Activated naive CD8-positive, alpha-beta T cell (primary cell): ENCODE measurements around the gene CEND1.

Experiments used
- H3K27ac Mint-ChIP-seq: one replicate; pipeline ENCODE4 v1.8.0; 2021; ENCODE audit warnings: mixed read lengths
- H3K27me3 Mint-ChIP-seq: one replicate; pipeline ENCODE4 v1.8.0; 2021; ENCODE audit warnings: mixed read lengths
- H3K36me3 Mint-ChIP-seq: one replicate; pipeline ENCODE4 v1.8.0; 2021; ENCODE audit warnings: mixed read lengths
- H3K4me1 Mint-ChIP-seq: one replicate; pipeline ENCODE4 v1.8.0; 2021; ENCODE audit warnings: low read depth, mixed read lengths
- H3K4me3 Mint-ChIP-seq: one replicate; pipeline ENCODE4 v1.8.0; 2021; ENCODE audit warnings: mild to moderate bottlenecking, mixed read lengths
- H3K9me3 Mint-ChIP-seq: one replicate; pipeline ENCODE4 v1.8.0; 2021; ENCODE audit warnings: low read depth, mixed read lengths

The CEND1 gene

GRCh38 chr11:796565-797295 lies 6.8 kb upstream of the CEND1 start:
- peaks cover 5% of the 10 kb centered on the region for H3K4me1 Mint-ChIP-seq
- no peaks in the 10 kb centered on the region for H3K9me3 Mint-ChIP-seq
- H3K36me3 Mint-ChIP-seq, result no peaks in the 10 kb centered on the region
- peak overlapping the region; percentile 84 for H3K27ac Mint-ChIP-seq
- peak overlapping the region; percentile 91 for H3K4me3 Mint-ChIP-seq
- H3K27me3 Mint-ChIP-seq, result no peaks in the 10 kb centered on the region

GRCh38 chr11:795634-796564 lies 6.0 kb upstream of the CEND1 start:
- Mint-ChIP-seq H3K36me3 (no peaks in the 10 kb centered on the region), H3K4me3 (peak overlapping the region; percentile 91), H3K9me3 (no peaks in the 10 kb centered on the region), H3K27ac (peak overlapping the region; percentile 84), H3K27me3 (no peaks in the 10 kb centered on the region), H3K4me1 (peaks cover 5% of the 10 kb centered on the region)

DNA sequence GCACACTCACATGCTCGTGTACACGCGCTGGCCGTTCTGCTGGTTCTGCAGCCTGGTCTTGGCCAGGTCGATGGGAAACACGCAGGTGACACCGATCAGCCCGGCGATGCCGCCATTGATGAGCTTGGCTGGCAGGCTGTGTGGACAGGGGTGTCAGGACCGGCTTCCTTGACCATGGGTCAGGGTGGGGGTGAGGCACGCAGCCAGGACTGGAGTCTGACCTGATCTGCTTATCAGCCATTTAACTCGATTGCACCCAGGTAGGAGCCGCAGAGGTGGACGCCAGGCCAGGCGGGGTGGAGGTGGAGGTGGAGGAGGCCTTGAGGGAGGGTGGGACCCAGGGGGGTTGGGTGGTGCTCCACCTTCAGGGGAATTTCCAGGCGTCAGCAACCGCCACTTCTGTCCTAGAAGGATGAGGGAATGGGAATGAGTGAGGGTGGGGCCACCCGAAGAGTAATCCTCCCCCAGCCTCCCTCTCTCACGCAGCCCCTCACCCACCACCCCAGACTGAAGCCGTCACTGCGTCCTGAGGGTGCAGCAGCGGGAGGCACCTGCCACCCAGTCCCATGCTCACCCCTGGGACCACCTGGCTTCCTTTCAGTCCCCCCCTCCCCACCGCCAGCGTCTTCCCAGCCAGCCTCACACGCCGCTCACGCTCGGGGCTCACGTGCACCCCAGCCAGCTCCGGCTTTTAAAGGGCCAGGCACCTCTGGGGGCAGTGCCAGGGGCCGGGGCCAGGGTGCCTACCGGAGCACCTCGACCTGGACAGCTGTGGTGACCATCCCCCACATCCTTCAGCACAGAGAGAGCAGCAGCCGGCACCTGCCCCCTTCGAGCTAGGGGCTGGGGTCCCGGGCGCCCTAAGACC lies 5.1 kb upstream of the CEND1 start:
- Mint-ChIP-seq H3K27ac (no peak overlapping the region), H3K27me3 (no peaks in the 10 kb centered on the region), H3K36me3 (no peaks in the 10 kb centered on the region), H3K4me1 (peaks cover 5% of the 10 kb centered on the region), H3K4me3 (peak overlapping the region; percentile 91), H3K9me3 (no peaks in the 10 kb centered on the region)

DNA sequence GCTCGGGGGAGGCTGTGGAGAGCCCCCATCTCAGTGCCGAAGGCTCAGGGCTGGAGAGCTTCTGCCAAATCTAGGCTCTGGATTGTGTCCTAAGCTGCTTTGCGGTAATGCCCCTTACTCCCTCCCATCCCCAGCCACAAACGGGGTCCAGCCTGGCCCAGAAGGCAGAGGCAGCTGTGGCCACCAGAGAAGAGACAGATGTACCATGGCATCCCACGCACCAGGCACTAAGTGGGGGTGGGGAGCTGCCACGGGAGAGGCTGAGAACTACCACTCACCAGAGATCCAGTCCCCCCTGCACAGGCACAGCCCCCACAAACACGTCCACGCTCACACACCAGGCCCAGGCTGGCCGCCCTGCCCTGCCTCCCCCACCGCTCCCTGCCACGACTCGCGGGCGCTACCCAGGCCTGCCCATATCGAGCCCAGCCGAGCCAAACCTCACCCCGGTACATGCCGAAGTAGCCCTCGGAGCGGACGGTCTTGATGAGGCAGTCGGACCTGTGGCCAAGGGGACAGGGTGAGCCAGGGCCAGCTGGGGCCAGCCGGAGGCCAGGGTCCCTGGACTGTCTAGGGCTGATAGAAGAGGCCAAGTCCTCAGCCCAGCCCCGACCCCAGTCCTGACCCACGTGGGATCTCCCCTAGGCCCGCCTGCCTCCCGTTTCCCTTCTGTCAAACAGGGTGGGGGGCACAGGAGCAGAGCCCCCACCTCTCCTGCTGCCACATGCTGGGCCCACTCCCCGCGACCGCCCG lies 4.3 kb upstream of the CEND1 start:
- Mint-ChIP-seq H3K27me3 (no peaks in the 10 kb centered on the region), H3K36me3 (no peaks in the 10 kb centered on the region), H3K27ac (no peak overlapping the region), H3K4me3 (peak overlapping the region; percentile 51), H3K4me1 (peaks cover 5% of the 10 kb centered on the region), H3K9me3 (no peaks in the 10 kb centered on the region)

DNA sequence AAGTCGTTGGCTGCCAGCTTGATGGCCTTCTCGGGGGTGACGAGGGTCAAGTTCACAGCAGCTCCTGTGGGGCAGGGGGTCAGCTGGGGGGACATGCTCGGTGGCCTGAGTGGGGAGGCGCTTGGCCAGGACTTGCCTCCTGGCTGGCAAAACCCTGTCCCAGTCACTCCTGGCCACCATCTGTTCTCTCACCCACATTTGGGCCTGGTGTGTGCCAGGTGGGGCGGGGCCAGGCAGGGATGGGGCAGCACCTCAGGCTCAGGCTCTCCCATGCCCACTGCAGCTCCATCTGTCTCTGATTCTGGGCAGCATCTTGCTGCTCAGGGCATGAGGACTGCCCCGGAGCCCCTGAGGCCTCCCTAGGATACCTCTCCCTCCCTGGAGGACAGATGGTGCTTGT lies 3.7 kb upstream of the CEND1 start:
- peaks cover 7% of the 10 kb centered on the region for H3K4me1 Mint-ChIP-seq
- H3K27ac Mint-ChIP-seq, result no peak overlapping the region
- H3K27me3 Mint-ChIP-seq, result no peaks in the 10 kb centered on the region
- no peaks in the 10 kb centered on the region for H3K36me3 Mint-ChIP-seq
- H3K4me3 Mint-ChIP-seq, result no peak overlapping the region
- H3K9me3 Mint-ChIP-seq, result no peaks in the 10 kb centered on the region

DNA sequence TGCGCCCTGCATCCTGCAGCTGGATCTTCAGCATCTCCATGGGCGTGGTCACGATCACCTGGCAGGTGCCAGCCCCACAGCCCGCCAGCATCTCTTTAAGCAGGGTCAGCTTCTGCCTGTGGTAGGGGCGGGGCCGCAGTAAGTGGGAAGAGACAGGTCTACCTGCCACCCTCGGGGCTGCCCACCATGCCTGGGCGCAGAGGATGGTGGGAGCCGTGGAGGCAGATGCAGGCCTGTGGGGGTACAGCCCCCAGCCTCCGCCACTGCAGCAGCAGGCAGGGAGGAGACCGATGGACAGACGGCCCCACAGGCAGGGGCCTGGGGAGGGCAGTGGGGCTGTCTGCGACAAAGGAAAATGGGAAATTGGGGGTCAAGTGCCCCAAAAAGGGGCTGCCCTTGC lies 3.0 kb upstream of the CEND1 start:
- H3K27me3 Mint-ChIP-seq, result no peaks in the 10 kb centered on the region
- H3K4me1 Mint-ChIP-seq, result peaks cover 8% of the 10 kb centered on the region
- H3K27ac Mint-ChIP-seq, result no peak overlapping the region
- H3K9me3 Mint-ChIP-seq, result no peaks in the 10 kb centered on the region
- no peaks in the 10 kb centered on the region for H3K36me3 Mint-ChIP-seq
- H3K4me3 Mint-ChIP-seq, result no peak overlapping the region

- H3K27ac Mint-ChIP-seq, result no peak overlapping the region
- no peaks in the 10 kb centered on the region for H3K27me3 Mint-ChIP-seq
- H3K4me3 Mint-ChIP-seq, result no peak overlapping the region
- no peaks in the 10 kb centered on the region for H3K36me3 Mint-ChIP-seq
- peaks cover 10% of the 10 kb centered on the region for H3K4me1 Mint-ChIP-seq
- no peaks in the 10 kb centered on the region for H3K9me3 Mint-ChIP-seq
Measured at GRCh38 chr11:792535-792821, 2.6 kb upstream of the CEND1 start.

DNA sequence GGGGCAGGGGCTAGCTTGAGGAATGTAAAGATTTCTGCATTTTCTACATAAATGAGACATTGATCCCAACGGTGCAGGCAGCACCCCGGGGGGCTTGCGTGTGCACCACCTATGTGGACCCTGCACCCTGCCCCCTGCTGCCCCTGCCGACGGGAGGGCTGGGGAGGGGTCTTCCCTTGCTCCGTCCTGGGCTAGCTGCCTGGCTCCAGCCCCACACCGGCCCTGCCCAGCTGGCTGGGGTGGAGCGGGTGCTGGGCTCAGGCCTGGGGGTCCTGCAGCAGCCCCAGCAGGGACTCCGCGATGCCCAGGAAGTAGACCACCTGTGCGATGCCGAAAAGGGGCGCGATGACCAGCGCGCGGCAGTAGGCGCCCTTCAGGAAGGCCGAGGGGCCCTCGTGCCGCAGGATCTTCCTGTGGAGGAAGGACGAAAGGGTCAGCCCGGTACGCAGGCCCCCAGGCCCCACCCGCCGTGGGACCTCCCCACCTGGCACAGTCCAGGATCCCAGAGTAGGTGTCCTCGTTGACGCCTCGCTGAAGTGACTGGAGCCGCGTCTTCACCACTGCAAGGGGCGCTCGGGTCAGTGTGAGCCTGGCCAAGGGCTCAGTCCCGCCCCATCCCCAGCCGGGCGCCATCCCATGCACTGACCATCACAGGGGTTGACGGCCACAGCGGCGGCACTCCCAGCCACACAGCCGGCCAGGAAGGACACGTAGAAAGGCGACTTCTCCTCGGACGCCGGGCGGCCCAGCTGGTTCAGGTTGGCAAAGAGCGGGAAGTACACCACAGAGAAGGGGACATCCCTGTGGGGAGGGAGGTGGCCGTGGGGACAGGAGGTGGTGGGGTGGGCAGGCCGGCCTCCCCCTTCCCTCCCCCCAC lies 2.0 kb upstream of the CEND1 start:
- peaks cover 10% of the 10 kb centered on the region for H3K4me1 Mint-ChIP-seq
- H3K4me3 Mint-ChIP-seq, result no peak overlapping the region
- no peaks in the 10 kb centered on the region for H3K36me3 Mint-ChIP-seq
- H3K9me3 Mint-ChIP-seq, result no peaks in the 10 kb centered on the region
- H3K27me3 Mint-ChIP-seq, result no peaks in the 10 kb centered on the region
- H3K27ac Mint-ChIP-seq, result no peak overlapping the region

- no peak overlapping the region for H3K27ac Mint-ChIP-seq
- H3K4me3 Mint-ChIP-seq, result no peak overlapping the region
- H3K4me1 Mint-ChIP-seq, result peaks cover 7% of the 10 kb centered on the region
- no peaks in the 10 kb centered on the region for H3K9me3 Mint-ChIP-seq
- no peaks in the 10 kb centered on the region for H3K36me3 Mint-ChIP-seq
- no peaks in the 10 kb centered on the region for H3K27me3 Mint-ChIP-seq
Measured at GRCh38 chr11:790721-791564, 1.1 kb upstream of the CEND1 start.

DNA sequence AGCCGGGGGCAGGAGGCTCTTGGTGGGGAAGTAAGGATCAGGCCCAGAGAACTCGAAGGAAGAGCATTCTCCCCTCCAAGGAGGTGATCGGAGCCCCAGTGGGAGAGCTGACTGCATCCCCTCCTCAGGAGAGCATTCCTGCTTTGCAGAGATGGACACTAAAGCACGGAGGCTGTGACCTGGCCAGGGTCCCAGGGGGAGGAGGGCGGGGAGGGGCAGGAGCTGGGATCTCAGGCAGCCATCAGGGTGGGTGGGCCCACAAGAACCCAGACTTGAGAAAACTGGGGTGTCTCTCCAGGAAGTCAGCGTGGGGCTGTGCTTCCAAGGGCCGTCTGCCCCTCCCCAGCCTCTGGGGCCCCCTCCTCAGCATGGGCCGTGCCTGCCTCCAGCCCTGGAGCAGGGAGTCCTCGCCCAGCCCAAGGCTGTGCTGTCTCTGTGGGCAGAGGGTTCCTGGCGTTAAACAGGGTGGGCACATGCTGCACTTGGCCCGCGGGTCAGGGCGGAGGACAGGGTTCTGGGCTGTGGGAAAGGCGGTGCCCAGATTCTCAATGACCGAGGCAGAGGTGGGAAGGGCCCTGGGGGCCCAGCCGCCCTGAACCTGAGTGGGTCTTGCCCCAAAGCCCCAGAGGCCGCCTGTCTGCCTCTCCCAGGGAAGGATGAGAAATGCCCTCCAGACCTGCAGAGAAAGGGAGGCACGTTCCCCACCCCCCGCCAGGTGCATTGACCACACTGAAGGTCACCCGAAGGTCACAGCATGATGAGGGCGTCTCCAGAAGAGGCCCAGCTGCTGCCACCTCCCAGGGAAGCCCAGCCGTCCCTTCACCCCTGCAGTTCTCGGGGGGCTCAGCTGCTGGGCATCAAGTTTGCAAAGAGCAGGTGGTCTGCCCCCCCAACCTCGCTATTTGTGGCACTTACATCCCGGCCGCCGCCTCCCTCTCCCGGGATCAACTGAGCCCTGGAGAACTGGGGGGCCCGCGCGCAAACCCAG lies 643 bp downstream of the CEND1 start:
- Mint-ChIP-seq H3K27ac (no peak overlapping the region), H3K27me3 (no peaks in the 10 kb centered on the region), H3K36me3 (no peaks in the 10 kb centered on the region), H3K4me1 (peaks cover 8% of the 10 kb centered on the region), H3K4me3 (no peak overlapping the region), H3K9me3 (no peaks in the 10 kb centered on the region)

GRCh38 chr11:788009-788640 lies 1.8 kb downstream of the CEND1 start:
- Mint-ChIP-seq H3K4me1 (peaks cover 10% of the 10 kb centered on the region), H3K9me3 (no peaks in the 10 kb centered on the region), H3K27me3 (no peaks in the 10 kb centered on the region), H3K36me3 (no peaks in the 10 kb centered on the region), H3K27ac (no peak overlapping the region), H3K4me3 (no peak overlapping the region)
